Measurements from ENCODE around the gene GNG4. TPM values are rescaled to one million over a fixed set of nuclear protein-coding genes. Genes with fewer than 3 reads are reported as not detected.

Gene GNG4
- total and polyA plus RNA-seq, 9 of the 15 experiments (the other 6 are each of a cell fraction or from before 2014, with no cell fraction given): 0.06 to 0.58 (median 0.08) TPM; not detected in 4

DNA sequence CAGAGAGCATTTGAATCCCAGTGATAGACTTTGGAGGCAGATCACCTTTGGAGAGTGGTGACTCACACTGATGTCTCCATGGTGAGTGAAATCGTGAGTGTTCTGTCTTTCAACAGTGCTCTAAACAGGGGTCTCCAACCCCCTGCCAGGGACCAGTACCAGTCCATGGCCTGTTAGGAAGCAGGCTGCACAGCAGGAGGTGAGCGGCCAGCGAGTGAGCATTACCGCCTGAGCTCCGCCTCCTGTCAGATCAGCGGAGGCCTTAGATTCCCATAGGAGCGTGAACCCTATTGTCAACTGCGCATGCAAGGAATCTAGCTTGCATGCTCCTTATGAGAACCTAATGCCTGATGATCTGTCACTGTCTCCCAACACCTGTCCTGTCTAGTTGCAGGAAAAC, 83.5 kb downstream of the GNG4 start:
- Histone ChIP-seq H3K27me3 (ENCODE audit: control insufficient read depth in 2 of 2, insufficient read depth in 2 of 2, low read length in 2 of 2) (peaks cover 32 to 48% of the 10 kb centered on the region in 2 experiments), H4K20me1 (replicated peaks; ENCODE audit: control insufficient read depth, insufficient read depth, low read length) (no peaks in the 10 kb centered on the region), H3K4me3 (no peak overlapping the region), H3K9ac (ENCODE audit: insufficient read depth in 1 of 2, low read depth in 2 of 2, low read length in 2 of 2) (no peak overlapping the region), H3K27ac (ENCODE audit: extremely low read depth, low read depth, low read length) (no peak overlapping the region), H3K4me2 (ENCODE audit: insufficient read depth, low read length) (no peak overlapping the region), H3K9me3 (replicated peaks; ENCODE audit: control insufficient read depth, insufficient read depth, low read depth, low read length) (no peaks in the 10 kb centered on the region), H2AFZ (ENCODE audit: low read depth, low read length) (no peak overlapping the region), H3K9me1 (ENCODE audit: control insufficient read depth, insufficient read depth, low read length) (peaks cover 5% of the 10 kb centered on the region), H3K79me2 (ENCODE audit: control insufficient read depth, insufficient read depth, low read length) (no peaks in the 10 kb centered on the region), H3K4me1 (replicated peaks in 1 of 2; ENCODE audit: control insufficient read depth in 2 of 2, insufficient read depth in 2 of 2, low read length in 2 of 2) (no peaks in the 10 kb centered on the region), H3K36me3 (ENCODE audit: control insufficient read depth, insufficient read depth, low read length) (no peaks in the 10 kb centered on the region)
- TF ChIP-seq ZNF140 (CRISPR knock-in tag; IDR thresholded peaks at IDR 0.05) (no peak), YBX1 (IDR thresholded peaks at IDR 0.05) (no peak), GABPB2 (CRISPR knock-in tag; conservative IDR thresholded peaks at IDR 0.05) (no peak), SNRNP70 (optimal IDR thresholded peaks at IDR 0.05; ENCODE audit: low read depth, low read length) (no peak), HMGN3 (IDR thresholded peaks at IDR 0.05; ENCODE audit: borderline replicate concordance, extremely low read depth, insufficient read length, low read depth, low read length) (no peak), ZNF232 (CRISPR knock-in tag; IDR thresholded peaks at IDR 0.05) (no peak), HNRNPUL1 (IDR thresholded peaks at IDR 0.05; ENCODE audit: low read length) (no peak)
- TF ChIP-seq, protein P1, sequence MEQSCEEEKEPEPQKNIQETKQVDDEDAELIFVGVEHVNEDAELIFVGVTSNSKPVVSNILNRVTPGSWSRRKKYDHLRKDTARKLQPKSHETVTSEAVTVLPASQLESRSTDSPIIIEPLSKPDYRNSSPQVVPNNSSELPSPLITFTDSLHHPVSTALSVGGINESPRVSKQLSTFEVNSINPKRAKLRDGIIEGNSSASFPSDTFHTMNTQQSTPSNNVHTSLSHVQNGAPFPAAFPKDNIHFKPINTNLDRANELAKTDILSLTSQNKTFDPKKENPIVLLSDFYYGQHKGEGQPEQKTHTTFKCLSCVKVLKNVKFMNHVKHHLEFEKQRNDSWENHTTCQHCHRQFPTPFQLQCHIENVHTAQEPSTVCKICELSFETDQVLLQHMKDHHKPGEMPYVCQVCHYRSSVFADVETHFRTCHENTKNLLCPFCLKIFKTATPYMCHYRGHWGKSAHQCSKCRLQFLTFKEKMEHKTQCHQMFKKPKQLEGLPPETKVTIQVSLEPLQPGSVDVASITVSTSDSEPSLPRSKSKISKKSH (CRISPR knock-in tag; IDR thresholded peaks at IDR 0.05): no peak
- TF ChIP-seq, protein P2, sequence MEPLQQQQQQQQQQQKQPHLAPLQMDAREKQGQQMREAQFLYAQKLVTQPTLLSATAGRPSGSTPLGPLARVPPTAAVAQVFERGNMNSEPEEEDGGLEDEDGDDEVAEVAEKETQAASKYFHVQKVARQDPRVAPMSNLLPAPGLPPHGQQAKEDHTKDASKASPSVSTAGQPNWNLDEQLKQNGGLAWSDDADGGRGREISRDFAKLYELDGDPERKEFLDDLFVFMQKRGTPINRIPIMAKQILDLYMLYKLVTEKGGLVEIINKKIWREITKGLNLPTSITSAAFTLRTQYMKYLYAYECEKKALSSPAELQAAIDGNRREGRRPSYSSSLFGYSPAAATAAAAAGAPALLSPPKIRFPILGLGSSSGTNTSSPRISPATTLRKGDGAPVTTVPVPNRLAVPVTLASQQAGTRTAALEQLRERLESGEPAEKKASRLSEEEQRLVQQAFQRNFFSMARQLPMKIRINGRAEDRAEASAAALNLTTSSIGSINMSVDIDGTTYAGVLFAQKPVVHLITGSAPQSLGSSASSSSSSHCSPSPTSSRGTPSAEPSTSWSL (CRISPR knock-in tag; IDR thresholded peaks at IDR 0.05; ENCODE audit: borderline replicate concordance): no peak
- TF ChIP-seq, protein P3, sequence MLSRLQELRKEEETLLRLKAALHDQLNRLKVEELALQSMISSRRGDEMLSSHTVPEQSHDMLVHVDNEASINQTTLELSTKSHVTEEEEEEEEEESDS (CRISPR knock-in tag; IDR thresholded peaks at IDR 0.05): no peak
- intact Hi-C loops (cut with micrococcal nuclease) (no loop called here), in situ Hi-C loops (cut with MboI) (no loop called here)
- 2% methylated on average over 8 of the region's 8 CpGs for WGBS (ENCODE audit: insufficient coverage, low coverage, missing lambda C conversion rate)
- no TSS peak for BruUV-seq (replicated peaks)
- ChIA-PET CTCF (ENCODE audit: low intra/inter-chr PET ratio) (no interaction called here), POLR2A (interaction anchor here (0.7 kb wide), 1 partner anchor 116 kb away, joined by 3 read pairs; no protein-coding TSS in a partner anchor)
- FAIRE-seq: no peak
- ATAC-seq: no peak; the same call in 2 of the 3 replicates
- DNase-seq (ENCODE audit: extremely low read depth in 1 of 4, low spot score in 3 of 4): no peak

Data from K562 (cell line).